HepG2 (cell line): ENCODE measurements around the gene RETREG2. TPM values are rescaled to one million over a fixed set of nuclear protein-coding genes. Genes with fewer than 3 reads are reported as not detected.
A peak's percentile ranks its signal among the peaks of the same experiment; 100 is the strongest.

Source experiments
- ARNT2 ChIP-seq: sonication (generic); formaldehyde crosslinking; IDR thresholded peaks from 2 replicates; pipeline ENCODE4 v1.8.0; 2022; ENCODE audit warnings: mild to moderate bottlenecking, low read depth, missing genetic modification reagents, moderate library complexity
- CEBPZ ChIP-seq: IDR thresholded peaks from 2 replicates; pipeline ENCODE4 v1.6.1; 2012; ENCODE audit warnings: low read length, improper control_type of control experiment
- E2F1 ChIP-seq: sonication (generic); formaldehyde crosslinking; IDR thresholded peaks from 2 replicates; pipeline ENCODE4 v1.5.0; 2020; ENCODE audit warnings: missing genetic modification reagents
- MAF1 ChIP-seq: sonication (generic); formaldehyde crosslinking; IDR thresholded peaks from 2 replicates; pipeline ENCODE4 v1.5.0; 2020; ENCODE audit warnings: missing genetic modification reagents, borderline replicate concordance
- PBX3 ChIP-seq: sonication (generic); formaldehyde crosslinking; IDR thresholded peaks from 2 replicates; pipeline ENCODE4 v1.8.1; 2023; ENCODE audit warnings: missing genetic modification reagents, inconsistent platforms, borderline replicate concordance
- SOX6 ChIP-seq, 2 experiments: fragments of 450-650 bp in 1 of 2; sonication (generic) in 1 of 2; formaldehyde crosslinking in 1 of 2; IDR thresholded peaks; 2 replicates each; pipeline versions ENCODE4 v1.4.0 to v1.6.1; 2017 to 2020; ENCODE audit warnings: antibody characterized with exemption in 1 of 2, mild to moderate bottlenecking in 1 of 2, missing genetic modification reagents in 1 of 2
- THAP9 ChIP-seq: sonication (generic); formaldehyde crosslinking; IDR thresholded peaks from 2 replicates; pipeline ENCODE4; 2020; ENCODE audit warnings: missing genetic modification reagents, mild to moderate bottlenecking, borderline replicate concordance
- ZBTB43 ChIP-seq: sonication (generic); formaldehyde crosslinking; conservative IDR thresholded peaks from 2 replicates; pipeline ENCODE4 v1.4.0; 2020; ENCODE audit warnings: missing genetic modification reagents
- ZNF232 ChIP-seq: sonication (generic); formaldehyde crosslinking; IDR thresholded peaks from 2 replicates; pipeline ENCODE4 v1.4.0; 2020; ENCODE audit warnings: missing genetic modification reagents, borderline replicate concordance
- ZNF263 ChIP-seq: sonication (generic); formaldehyde crosslinking; IDR thresholded peaks from 2 replicates; pipeline ENCODE4 v1.4.0; 2020; ENCODE audit warnings: missing genetic modification reagents
- ZNF33B ChIP-seq: sonication (generic); formaldehyde crosslinking; IDR thresholded peaks from 2 replicates; pipeline ENCODE4 v1.5.1; 2020; ENCODE audit warnings: mild to moderate bottlenecking, missing genetic modification reagents
- ZNF503 ChIP-seq: sonication (generic); formaldehyde crosslinking; IDR thresholded peaks from 2 replicates; pipeline ENCODE4 v1.4.0; 2020; ENCODE audit warnings: missing genetic modification reagents
- ZNF549 ChIP-seq: sonication (generic); formaldehyde crosslinking; IDR thresholded peaks from 2 replicates; pipeline ENCODE4 v1.5.0; 2020; ENCODE audit warnings: missing genetic modification reagents
- ZNF557 ChIP-seq: sonication (generic); formaldehyde crosslinking; IDR thresholded peaks from 2 replicates; pipeline ENCODE4 v1.4.0; 2020; ENCODE audit warnings: missing genetic modification reagents
- ZSCAN25 ChIP-seq: sonication (generic); formaldehyde crosslinking; IDR thresholded peaks from 2 replicates; pipeline ENCODE4 v1.8.0; 2022; ENCODE audit warnings: mild to moderate bottlenecking, missing genetic modification reagents
- polyA plus RNA-seq, 8 experiments: library from polyadenylated mRNA; depleted of rRNA in 3 of 8; stranded (reverse) in 7 of 8; unstranded in 1 of 8; fragments of >200 nt; fragmentation: Illumina TruSeq in 4 of 8; extraction: Trizol in 4 of 8; gene quantifications; 2 replicates each; pipeline versions ENCODE4 v1.2.1 to v1.2.3, GENCODE V29; 2011 to 2016; ENCODE audit warnings: low read depth in 4 of 8, missing spikeins in 1 of 8, mixed read lengths in 1 of 8; ENCODE audit not compliant: insufficient read depth in 1 of 8
- total RNA-seq, 5 experiments: library from RNA; depleted of rRNA; stranded (reverse); fragments of >200 nt; fragmentation: Illumina TruSeq; extraction: Trizol; gene quantifications; 2 replicates each; pipeline ENCODE4 v1.2.3, GENCODE V29; 2016; ENCODE audit warnings: low read depth in 1 of 5

RETREG2 gene
- total and polyA plus RNA-seq, 2 of the 13 experiments (the other 11 are each of a cell fraction or from before 2014, with no cell fraction given), result 86.0 to 134 TPM

- TF ChIP-seq ZNF503 (CRISPR knock-in tag), result peak; percentile 78
- peak; percentile 57; the same call in 1 of the 2 replicates for TF ChIP-seq MAF1 (CRISPR knock-in tag)
- TF ChIP-seq PBX3 (CRISPR knock-in tag), result no peak
- no peak for TF ChIP-seq ZSCAN25
- TF ChIP-seq SOX6 (IDR thresholded peaks at IDR 0.05), result no peak
- no peak for TF ChIP-seq SOX6 (CRISPR knock-in tag; IDR thresholded peaks at IDR 0.05)
- no peak for TF ChIP-seq CEBPZ
- TF ChIP-seq E2F1, result peak; percentile 28; the same call in 1 of the 2 replicates
- 0 out of 2 replicates have a peak, but pooled peaks have one; percentile 12 for TF ChIP-seq ZNF557 (CRISPR knock-in tag)
- 0 out of 2 replicates have a peak, but pooled peaks have one; percentile 16 for TF ChIP-seq ZNF33B (CRISPR knock-in tag)
- 0 out of 2 replicates have a peak, but pooled peaks have one; percentile 56 for TF ChIP-seq ZNF232 (CRISPR knock-in tag)
- TF ChIP-seq ZNF263 (CRISPR knock-in tag), result peak; percentile 17; the same call in 1 of the 2 replicates
- TF ChIP-seq THAP9 (CRISPR knock-in tag), result peak; percentile 68; the same call in 1 of the 2 replicates
- no peak for TF ChIP-seq ZNF549 (CRISPR knock-in tag)
- TF ChIP-seq ZBTB43, result peak; percentile 59; the same call in 1 of the 2 replicates
- TF ChIP-seq ARNT2 (CRISPR knock-in tag), result peak; percentile 71
Observed at GRCh38 chr2:219230059-219230540, 52.0 kb downstream of the RETREG2 start (continued).
